SK-N-SH treated with all-trans-retinoic acid at 6 μM for 48 hours (cell line): ENCODE measurements around the gene DOK5.

Source experiments
- CSDC2 ChIP-seq: fragments of 250-450 bp; sonication (Bioruptor Pico); IDR thresholded peaks from 2 replicates; pipeline ENCODE4 v1.5.0; 2020; ENCODE audit warnings: mild to moderate bottlenecking, moderate library complexity
- CSRNP3 ChIP-seq: fragments of 250-450 bp; sonication (Bioruptor Pico); IDR thresholded peaks from 2 replicates; pipeline ENCODE4 v1.5.1; 2021; ENCODE audit warnings: mild to moderate bottlenecking, moderate library complexity
- PATZ1 ChIP-seq: fragments of 250-450 bp; sonication (Bioruptor Pico); IDR thresholded peaks from 2 replicates; pipeline ENCODE4 v1.8.0; 2020; ENCODE audit warnings: mild to moderate bottlenecking, moderate library complexity, borderline replicate concordance
- SNAI2 ChIP-seq: fragments of 250-450 bp; sonication (Bioruptor Pico); IDR thresholded peaks from 2 replicates; pipeline ENCODE4 v1.5.0; 2020; ENCODE audit warnings: mild to moderate bottlenecking, moderate library complexity

- TF ChIP-seq PATZ1 (CRISPR knock-in tag), result no peak
- no peak for TF ChIP-seq CSDC2 (CRISPR knock-in tag)
- no peak for TF ChIP-seq SNAI2 (CRISPR knock-in tag)
- no peak for TF ChIP-seq CSRNP3
These were observed 85.0 kb downstream of the DOK5 start for GRCh38 chr20:54560357-54560756.
